ENCODE measurements around the gene RRP1.

Gene RRP1

DNA sequence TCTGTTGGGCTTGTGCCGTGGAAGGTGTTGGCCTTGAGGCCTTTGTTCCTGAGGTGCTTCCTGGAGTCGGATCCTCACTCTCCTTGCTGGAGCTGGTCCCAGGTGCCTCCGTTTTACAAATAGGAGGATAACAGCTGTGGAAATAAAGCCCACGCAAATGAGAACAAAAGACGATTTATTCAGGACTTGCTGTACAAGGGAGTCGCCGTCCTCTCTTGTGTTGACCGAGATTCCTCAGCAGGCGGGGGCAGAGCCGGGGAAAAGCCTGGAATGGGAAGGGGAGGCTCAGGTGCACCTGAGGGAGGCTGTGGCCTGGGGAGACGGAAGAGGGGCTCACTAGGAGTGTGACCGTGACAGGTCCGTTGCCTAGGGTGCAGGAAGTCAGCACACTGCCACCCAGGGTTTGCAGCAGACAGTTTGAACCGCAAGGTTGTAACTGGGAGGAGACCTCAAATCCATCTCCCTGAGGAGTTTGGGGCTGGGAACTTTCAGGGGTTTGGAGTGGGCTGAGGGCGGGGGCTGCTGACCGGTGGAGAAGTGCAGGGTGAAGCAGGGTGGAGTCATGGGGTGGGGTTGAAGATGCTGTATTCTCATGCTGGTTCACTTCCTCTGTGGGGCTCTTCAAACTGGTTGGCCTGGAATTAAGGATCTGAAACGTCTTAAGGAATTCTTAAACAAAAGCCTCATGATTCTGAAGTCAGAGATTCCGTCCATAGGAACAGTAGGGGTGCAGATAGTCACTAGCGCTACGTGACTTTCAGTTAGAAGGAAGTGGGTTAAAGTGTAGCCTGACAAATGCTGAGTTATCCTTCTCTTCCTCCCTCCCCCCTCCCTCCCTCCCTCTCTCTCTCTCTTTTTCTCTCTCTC is 10.7 kb upstream of the RRP1 start:
- no peak overlapping the region for H3K4me3 ChIP-seq (ENCODE audit: low read depth, low read length)
- TF ChIP-seq CTCF (IDR thresholded peaks at IDR 0.05; ENCODE audit: insufficient read depth, low read length, missing control alignments) = no peak
- no peak for DNase-seq (ENCODE audit: low read depth, low spot score)
- POLR2A ChIA-PET = no interaction called here
- CTCF ChIA-PET = no interaction called here

DNA sequence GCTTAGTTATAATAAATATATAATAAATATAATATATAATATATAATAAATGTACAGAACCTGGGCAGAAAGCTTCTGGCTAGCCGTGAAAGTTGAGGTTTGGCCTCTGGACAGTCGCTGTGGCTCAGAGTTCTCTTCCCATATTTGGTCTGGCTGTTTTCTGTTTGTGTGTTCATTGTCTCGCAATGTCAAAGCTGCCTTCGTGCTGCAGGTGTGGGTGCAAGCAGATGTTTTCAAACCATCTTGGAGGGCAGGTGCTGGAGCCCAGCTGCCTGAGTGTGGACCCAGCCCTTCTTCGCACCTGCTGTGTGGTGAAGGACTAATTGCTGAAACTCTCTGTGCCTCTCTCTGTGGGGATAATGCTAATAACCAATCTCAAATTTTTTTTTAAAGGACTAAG is 9.7 kb upstream of the RRP1 start:
- no peak overlapping the region for H3K4me3 ChIP-seq (ENCODE audit: low read depth, low read length)
- POLR2A ChIA-PET = interaction anchor here (0.9 kb wide), 1 partner anchor 9 kb away, joined by 4 read pairs; no protein-coding TSS in a partner anchor
- no peak for DNase-seq (ENCODE audit: low read depth, low spot score)
- no peak for TF ChIP-seq CTCF (IDR thresholded peaks at IDR 0.05; ENCODE audit: insufficient read depth, low read length, missing control alignments)
- CTCF ChIA-PET = interaction anchor here (1.1 to 1.8 kb wide), 3 partner anchors 9 to 31 kb away, joined by 3 to 18 read pairs (median 3); partner anchors contain the start of gene RRP1

DNA sequence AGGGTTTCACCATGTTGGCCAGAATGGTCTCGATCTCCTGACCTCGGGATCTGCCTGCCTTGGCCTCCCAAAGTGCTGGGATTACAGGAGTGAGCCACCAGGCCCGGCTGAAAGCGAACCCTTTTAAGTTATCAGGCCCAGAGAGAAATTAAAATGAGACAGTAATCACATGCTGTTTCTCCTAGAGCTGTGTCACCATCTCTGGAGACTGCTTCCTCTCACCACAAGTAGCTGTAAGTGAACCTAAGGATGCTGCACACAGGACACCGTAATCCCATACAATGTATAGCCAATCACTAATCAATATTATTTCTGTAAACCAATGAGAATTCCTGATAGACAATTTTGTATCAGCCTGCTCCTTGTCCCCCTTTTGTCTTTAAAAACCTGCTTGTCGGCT is 7.5 kb upstream of the RRP1 start:
- ChIA-PET POLR2A (no interaction called here), CTCF (no interaction called here)
- no peak overlapping the region for H3K4me3 ChIP-seq (ENCODE audit: low read depth, low read length)
- DNase-seq (ENCODE audit: low read depth, low spot score) = no peak
- TF ChIP-seq CTCF (IDR thresholded peaks at IDR 0.05; ENCODE audit: insufficient read depth, low read length, missing control alignments) = no peak

DNA sequence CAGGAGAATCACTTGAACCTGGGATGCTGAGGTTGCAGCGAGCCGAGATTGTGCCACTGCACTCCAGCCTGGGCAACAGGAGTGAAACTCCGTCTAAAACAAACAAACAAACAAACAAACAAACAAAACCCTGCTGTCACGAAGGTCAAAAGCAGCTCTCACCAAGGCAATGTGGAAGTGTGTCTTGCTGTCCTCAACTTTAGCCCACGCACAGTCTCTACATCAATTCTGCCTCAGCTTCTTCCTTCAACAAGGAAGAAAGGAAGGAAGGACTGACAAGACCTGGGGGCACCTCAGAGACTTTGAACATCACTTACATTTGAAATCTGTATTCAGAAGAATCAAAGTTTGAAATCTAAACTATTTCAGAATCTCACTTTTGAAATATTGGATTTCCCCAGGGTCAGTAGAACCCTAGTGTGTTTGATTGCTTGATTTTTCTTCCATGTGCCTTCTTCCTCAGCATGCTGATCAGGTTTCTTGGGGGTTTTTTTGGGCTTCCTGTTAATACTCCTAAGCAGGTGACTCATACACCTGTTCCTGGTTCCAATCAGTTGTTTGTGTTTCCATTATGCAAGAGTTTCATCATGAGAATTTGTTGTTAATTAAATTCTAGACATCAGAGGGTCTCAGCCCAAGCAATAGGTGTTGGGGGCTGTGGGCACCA is 6.8 kb upstream of the RRP1 start:
- no peak overlapping the region for H3K4me3 ChIP-seq (ENCODE audit: low read depth, low read length)
- POLR2A ChIA-PET = no interaction called here
- TF ChIP-seq CTCF (IDR thresholded peaks at IDR 0.05; ENCODE audit: insufficient read depth, low read length, missing control alignments) = no peak
- CTCF ChIA-PET = no interaction called here
- no peak for DNase-seq (ENCODE audit: low read depth, low spot score)

DNA sequence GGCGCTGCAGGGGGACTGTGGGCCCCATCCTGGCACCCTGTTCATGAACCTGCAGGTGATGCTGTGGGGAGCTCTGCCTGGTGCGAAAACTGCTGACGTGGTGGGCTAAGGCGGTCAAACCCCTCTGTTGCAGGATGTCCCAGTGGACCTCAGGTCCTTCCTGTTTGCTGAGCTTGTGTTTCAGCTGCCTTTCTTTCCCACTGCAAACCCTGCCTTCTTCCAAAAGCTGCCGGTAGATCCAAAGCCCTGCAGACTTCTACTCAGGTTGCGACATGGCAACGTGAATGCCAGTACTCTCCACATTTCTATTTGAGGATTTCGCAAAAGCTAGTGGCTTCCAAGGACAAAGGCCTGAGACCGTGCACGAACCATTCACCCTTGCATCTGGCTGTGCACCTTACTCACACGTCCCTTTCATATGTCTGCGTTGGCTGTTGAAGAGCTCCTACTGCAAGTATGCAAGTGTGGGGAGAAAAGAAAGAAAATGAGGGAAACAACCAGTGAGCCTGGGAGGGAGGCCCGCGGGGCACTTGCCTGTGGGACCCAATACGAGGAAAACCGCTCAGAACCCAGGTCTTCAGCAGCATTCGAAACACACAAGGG is 6.2 kb upstream of the RRP1 start:
- ChIA-PET CTCF (no interaction called here), POLR2A (no interaction called here)
- no peak for TF ChIP-seq CTCF (IDR thresholded peaks at IDR 0.05; ENCODE audit: insufficient read depth, low read length, missing control alignments)
- no peak overlapping the region for H3K4me3 ChIP-seq (ENCODE audit: low read depth, low read length)
- DNase-seq (ENCODE audit: low read depth, low spot score) = no peak

DNA sequence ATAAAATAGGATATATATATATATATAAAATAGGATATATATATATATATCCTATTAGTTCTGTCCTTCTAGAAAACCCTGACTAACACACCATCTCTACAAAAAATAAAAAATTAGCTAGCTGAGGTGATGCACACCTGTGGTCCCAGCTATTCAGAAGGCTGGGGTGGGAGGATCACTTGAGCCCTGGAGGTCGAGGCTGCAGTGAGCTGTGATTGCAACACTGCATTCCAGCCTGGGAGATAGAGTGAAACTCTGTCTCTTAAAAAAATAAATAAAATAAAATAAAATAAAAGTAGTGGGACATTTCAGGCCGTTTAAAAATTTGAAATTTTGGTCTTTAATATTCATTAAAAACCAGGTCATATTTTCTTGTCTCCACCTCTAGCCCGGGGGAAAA is 4.2 kb upstream of the RRP1 start:
- TF ChIP-seq CTCF (IDR thresholded peaks at IDR 0.05; ENCODE audit: insufficient read depth, low read length, missing control alignments) = no peak
- DNase-seq (ENCODE audit: low read depth, low spot score) = no peak
- ChIA-PET CTCF (no interaction called here), POLR2A (no interaction called here)
- no peak overlapping the region for H3K4me3 ChIP-seq (ENCODE audit: low read depth, low read length)

All from AG04449 (cell line).